HG02981 (cell line): ENCODE data around the gene ZNF75A.
"Not testable (repeated sequence)": the region's sequence is repeated elsewhere in the genome, so short reads cannot be mapped to it uniquely, and the experiment has no call there.

Source experiments
- ATAC-seq: cut with Tn5 transposase; IDR thresholded peaks from one replicate; pipeline ENCODE4 v1.9.1; 2021; ENCODE audit warnings: mild to moderate bottlenecking, moderate library complexity; ENCODE audit not compliant: unreplicated experiment

The ZNF75A gene

DNA sequence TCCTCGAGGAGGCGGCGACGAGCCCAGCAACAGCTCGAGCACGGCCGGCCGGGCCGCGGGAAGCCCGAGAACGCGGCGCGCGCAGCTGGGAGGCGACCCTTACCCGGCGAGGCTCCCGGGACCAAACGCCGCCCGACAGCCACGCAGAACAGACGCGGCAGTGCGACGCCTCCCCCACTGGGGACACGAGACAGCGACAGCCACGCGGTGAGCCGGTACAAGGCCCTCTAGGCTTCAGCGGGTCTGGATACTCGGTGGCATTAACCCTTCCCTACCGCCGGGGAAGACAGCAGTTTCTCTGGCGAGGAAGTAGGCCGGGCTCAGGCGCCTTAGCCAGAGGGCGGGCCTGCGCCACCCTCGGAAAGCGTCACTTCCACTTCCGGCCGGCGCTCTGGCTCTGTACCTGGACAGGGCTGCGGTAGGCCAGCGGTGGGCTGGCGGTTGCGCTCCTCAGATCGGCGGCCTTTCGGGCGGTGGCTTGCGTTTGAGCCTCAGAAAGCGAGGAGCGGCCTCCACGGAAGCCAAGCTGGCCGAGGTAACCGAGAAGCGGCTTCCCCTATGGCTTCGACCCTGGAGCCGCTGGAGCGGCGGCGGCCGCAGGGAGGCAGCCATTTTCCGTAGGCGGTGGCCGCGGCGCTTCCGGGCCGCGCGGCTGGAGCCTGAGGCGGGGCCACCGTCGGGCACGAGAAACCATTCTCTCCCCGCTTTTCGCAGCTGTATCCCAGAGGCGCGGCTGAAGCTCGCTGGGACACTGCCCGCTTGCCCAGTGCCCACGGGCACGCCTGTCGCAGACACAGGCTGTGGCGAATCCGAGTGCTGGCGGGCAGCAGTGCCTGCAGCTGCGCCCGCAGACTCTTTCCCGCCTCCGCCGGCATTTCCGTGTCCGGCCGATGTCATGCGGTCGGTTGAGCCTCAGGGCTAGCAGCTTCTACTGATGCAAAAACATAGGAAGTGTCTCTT, at the start of gene ZNF75A, which contains the start of gene TIGD7:
Gene ZNF75A (plus strand): TSS at position 389 of the 960 bp plus-strand sequence. CDS start 2,932 bp downstream, outside the sequence.
Gene TIGD7 (minus strand): TSS at position 322 of the 960 bp plus-strand sequence. CDS start 4,816 bp downstream, outside the sequence.
- peak; percentile 84 for ATAC-seq

DNA sequence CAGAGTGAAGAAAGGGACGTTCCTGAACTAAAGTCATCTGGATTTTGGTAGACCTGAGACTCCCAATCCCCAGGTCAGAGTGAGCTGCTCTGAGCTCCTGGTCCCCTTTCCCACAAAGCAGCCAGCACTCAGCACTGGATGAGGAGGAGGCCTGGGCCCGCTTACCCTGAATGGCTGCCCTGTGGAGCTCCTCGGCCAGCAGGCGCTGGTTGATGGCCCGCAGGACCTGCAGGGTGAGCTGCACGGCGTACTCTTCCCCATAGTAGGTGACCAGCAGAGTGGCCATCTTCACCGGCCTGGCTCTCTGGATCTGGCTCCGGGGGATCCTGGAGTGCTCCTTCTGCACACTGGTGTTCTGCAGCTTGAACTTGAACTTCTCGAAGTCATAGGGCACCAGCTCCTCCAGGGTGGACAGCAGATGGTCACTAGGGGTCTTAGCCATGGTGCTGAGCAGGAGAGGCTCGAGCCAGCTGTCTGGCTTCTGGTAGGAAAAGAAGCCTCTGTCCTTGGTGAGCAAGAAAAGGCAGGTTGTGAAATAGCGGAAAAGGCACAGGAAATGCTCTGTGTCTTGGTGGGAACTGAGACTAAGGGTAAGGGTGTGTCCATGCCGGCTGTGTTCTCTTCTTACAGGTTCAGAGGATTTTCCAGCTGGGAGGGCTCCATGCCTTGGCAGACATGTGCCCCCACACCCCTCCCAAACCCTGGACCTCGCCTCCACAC, 49.0 kb upstream of the ZNF75A start, which contains the start of gene MEFV:
Gene MEFV (minus strand): TSS at position 488 of the 720 bp plus-strand sequence. CDS start 46 bp downstream, at position 442.
- no peak for ATAC-seq

DNA sequence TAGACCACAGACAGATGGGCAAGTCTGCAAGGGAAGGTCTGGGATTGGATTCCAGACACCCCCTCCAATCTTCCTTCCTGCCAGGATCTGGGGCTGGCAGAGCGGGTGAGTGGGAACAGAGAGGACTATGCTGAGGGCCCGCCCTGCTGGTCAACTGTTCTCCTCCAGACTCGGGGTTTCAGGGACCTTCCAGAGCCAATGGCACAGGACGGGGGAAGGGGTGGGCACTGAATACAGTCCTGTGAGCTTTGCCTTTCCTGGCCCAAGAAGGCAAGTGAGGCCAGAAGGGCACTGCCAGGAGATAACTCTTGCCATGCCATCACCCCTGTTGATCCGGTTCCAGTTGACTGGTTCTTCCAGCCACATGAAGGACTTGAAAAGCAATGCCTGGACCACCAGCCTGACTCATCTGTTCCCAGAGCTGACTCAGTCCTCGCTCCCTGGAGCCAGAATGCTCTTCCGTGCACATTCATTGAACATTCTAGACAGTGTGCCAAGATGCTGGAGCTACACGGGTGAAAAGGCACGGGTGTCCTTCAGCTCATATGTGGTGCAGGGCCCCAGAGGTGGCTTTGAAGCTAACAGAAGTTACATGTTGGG, 48.3 kb upstream of the ZNF75A start:
- no peak for ATAC-seq

DNA sequence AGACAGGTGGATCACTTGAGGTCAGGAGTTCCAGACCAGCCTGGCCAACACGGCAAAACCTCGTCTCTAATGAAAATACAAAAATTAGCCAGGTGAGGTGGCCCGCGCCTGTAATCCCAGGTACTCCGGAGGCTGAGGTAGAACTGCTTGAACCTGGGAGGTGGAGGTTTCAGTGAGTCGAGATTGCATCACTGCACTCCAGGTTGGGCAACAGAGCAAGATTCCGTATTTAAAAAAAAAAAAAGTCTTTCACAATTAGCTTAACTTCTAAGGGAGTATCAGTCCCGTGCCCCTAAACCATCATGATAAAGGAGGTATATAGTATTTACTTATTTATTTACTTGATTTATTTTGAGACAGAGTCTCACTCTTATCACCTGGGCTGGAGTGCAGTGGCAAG, 45.5 kb upstream of the ZNF75A start:
- ATAC-seq = no peak

DNA sequence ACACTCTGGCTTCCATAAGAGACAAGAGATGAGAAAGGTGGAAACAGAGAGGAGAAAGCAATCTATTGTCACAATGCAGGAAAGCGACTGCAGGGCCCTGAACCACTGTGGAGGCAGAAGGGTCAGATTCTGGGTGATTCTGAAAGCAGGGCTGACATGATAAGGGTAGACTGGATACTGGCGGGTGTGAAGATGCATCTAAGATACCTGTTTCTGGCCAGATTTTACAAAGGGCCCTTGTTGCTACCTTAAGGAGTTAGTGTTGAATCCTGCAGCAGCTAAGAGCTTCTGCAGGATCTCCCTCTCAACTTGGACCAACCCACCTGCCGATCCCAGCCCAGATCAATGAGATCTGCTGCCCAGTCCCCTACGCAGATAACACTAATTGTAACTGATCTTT, 42.8 kb upstream of the ZNF75A start:
- ATAC-seq = no peak

DNA sequence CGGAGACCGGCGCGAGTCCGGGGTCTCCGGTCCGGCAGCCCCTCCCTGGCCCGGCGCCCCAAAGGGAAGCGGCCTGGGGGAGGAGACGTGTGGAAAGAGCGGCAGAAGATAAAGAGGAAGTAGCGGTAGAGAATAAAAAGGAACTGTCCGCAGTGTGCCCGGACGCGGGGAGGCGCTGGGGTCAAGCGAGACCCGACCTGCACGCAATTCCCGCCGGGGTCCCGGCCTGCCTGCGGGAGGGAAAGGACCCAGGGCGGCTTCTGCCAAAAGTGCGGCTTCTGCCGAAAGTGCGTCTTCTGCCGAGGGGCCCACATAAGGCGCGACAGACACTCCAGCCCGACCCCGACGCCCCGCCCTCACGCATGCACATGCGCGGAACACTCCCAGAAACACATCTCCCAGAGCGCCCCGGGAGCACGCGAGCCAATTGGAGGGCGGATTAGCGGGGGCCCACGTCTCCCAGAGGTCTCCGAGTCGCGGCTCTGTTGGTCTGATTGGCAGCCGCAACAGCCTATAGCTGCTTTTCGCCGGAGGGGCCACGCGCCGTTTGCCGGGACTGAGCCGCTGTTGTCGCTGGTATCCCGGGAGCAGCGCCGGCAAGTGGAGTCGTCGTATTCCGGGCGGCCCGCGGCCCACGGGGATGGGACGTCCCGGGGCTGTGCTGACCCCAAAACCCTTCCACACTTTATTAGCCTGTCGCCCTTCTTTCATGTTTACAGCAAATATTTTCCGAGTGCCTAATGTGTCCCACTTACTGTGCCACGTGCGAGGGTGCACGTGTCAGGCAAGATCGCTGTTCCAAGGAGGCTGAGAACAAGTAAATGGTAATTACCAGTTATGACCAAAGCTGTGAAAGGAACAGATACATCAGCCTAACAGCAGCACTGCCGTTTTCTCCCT, 40.9 kb upstream of the ZNF75A start:
- peak; percentile 79 for ATAC-seq

DNA sequence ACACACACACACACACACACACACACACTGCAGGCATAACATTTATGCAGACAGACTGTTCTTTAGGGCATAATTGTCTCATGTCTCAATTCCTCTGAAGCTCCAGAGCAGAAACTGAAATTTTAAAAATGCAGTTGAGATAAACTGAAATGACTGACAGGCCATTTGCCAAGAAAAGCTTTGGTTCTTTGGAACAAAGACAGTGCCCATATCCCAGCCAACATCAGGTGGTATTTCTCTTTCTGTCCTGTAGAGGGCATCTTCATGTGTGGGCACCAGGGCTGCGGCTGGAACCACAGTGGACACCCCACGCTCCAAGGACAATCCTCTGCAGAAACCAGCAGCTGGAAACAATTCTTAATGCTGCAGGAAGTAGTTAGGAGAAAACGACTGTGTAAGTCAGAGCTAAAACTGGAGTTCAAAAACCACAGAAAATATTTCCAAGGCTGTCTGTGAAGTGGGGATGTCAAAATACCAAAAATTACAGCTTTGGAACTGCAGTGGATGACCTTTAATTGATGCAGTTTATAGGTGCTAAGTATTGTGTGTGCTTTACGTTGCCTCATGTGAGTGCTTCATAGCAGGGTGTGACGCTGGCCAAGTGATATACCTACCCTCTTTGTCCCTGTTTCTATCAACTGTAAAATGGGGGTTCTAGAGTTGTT, 38.3 kb upstream of the ZNF75A start:
- no peak for ATAC-seq

DNA sequence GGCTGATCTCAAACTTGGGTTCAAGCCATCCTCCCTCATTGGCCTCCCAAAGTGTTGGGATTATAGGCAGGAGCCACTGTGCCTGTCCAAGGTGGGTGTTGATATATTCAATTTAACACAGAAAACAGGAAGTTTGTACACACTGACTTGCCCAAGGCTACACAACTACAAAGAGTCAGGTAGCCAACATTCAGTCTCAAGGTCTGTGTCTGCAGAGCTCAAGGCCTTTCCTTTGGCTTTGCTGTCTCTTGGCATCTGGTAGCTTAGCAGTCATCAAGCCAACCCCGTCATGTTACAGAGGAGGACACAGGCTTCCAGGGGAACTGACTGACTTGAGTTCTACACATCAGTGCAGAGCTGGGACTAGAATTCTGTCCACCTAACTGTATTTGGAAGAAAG, 37.0 kb upstream of the ZNF75A start:
- ATAC-seq = no peak

DNA sequence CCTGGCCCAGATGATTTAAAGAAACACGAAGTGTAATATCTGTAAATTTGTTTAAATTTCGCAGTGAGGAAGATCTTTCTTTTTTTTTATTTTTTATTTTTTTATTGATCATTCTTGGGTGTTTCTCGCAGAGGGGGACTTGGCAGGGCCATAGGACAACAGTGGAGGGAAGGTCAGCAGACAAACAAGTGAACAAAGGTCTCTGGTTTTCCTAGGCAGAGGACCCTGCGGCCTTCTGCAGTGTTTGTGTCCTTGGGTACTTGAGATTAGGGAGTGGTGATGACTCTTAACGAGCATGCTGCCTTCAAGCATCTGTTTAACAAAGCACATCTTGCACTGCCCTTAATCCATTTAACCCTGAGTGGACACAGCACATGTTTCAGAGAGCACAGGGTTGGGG, 34.6 kb upstream of the ZNF75A start:
- ATAC-seq = not testable (repeated sequence)

DNA sequence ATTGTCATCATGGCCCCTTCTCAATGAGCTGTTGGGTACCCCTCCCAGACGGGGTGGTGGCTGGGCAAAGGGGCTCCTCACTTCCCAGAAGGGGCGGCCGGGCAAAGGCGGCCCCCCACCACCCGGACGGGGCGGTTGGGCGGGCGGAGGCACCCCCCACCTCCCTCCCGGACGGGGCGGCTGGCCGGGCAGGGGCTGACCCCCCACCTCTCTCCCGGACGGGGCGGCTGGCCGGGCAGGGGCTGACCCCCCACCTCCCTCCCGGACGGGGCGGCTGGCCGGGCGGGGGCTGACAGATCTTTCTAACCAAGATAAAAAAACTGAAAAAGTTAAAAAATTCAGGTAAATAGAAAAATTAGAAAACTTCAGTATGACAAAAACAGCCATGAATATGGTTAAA, 34.0 kb upstream of the ZNF75A start:
- not testable (repeated sequence) for ATAC-seq

DNA sequence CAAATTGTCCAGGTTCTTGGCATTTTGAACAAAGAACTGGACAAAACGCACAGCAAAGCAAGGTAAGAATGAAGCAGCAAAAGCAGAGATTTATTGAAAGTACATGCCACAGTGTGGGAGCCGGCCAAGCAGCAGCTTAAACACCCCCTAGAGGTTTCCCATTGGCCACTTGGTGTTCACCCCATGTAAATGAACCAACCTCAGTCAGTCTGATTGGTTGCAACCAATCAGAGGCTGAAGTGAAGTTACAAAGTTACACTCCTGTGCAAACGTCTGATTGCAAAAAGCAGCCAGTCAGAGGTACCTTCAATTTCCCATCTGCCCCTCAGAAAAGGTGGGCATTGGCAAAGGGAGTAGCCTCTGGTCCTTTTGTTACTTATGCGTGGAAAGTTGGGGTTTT, 30.8 kb upstream of the ZNF75A start:
- no peak for ATAC-seq

DNA sequence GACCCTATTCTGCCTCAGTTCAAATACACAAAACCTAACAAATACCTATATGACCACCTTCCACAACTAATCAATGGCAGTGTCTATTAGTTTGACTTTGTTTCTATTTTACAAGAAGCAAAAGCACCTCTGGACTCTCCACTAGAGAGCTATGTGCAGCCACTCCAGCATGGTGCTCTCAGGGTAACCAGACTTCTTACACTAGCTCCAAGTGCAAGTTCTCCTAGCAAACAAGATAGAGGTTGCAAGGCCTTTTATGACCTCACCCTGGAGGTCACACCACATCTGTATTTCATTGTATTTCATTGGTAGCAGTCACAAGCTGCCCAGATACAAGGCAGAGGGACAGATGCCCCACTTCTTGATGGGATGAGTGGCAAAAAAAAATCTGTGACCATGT, 30.4 kb upstream of the ZNF75A start:
- no peak for ATAC-seq

DNA sequence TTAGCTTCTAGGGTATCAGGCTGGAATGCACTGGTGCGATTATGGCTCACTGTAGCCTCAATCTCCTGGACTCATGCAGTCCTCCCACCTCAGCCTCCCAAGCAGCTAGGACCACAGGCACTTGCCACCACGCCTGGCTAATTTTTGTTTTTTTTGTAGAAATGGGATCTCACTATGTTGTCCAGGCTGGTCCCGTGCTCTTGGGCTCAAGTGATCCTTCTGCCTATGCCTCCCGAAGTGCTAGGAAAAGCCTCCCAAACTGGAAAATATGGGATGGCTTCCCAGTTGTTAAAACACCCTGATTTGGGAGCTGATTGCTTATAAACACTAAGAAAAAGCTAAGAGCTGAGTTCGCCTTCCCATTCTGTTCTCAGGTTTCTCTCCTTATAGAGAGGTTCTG, 28.6 kb upstream of the ZNF75A start:
- ATAC-seq = no peak

DNA sequence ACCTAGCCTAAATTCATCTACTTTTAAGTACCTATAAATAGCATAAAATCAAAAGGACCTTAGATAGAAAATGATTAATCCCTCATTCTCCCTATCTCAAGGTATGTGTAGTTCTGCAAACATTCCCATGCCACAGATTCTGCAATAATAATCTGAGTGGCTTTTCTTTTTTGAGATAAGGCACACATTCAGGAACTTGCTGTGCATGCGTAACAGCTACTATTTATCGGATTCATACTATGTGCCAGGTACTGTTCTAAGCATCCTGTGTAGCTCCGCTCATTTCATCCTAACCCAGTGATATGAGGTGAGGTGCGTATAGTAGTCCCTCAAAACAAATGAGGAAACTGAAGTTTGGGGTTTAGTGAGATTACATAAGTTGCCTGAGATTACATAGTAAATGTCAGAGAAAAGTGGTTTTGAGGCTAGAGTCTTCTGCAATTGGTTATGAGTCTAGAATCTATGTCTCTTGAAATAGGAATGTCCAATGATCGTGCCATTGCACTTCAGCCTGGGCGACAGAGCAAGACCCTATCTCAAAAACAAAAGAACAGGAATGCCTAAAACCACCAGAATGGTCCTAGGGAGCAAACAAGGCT, 24.0 kb upstream of the ZNF75A start:
- no peak for ATAC-seq

DNA sequence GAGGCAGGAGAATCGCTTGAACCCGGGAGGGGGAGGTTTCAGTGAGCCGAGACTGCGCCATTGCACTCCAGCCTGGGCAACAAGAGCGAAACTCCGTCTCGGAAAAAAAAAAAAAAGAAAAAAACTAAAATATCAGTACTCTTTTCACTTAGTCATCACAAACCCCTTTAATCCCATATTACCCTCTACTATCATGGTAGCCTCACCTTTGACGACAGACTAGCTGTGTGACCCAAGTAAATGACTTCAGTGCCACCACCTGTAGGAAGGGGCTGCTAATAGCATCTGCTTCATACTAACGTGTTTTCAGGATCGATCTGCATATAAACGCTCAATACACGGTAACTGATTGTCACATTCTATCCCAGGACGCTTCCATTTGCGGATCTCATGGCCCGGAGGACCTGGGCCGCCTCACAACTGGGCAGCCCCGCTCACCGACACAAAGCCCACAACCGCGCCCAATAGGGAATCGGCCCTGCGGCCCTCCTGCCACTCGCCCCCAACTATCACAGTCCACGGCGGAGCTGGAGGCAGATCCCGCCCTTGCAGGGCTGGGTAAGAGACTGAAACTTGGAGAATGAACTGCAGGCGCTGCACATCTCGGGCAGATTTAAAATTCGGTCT, 23.1 kb upstream of the ZNF75A start:
- ATAC-seq = peak; percentile 25

DNA sequence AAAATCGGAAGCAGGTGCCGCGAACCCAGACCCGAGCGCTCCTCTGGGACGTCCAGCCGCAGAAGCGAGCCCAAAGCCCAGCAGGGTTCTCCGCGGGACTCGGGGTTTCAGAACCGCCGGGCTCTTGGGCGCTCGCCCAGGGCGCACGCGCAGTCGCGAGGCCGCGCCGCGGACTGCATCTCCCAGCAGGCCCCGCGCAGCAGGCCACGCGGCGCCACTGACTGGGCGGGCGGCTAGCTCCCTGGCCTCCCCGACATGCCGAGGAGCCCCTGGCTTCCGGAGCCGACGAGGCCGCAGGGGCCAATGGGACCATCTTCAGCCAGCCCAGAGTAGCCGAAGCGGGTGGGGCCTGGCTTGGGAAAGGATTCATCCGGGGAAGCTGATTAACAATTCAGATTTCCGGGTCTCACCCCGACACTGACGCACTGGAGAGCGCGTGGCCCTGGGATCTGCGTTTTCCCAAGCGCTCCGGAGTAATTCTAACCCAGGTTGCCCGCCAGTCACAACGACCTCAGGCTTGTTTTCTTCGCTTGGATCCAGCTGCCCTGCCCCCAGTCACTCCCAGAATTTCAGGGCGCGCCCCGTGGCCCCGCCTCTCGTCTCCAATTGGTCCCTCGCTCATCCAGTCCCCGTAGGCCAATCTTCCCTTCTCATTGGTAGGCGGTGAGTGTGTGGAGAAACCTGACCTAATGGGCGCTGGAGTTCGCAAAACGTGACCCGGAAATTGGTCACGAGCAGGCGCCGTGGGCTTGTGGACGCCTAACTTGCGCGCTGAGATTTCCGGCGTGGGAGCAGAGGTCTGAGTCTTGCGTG, 22.4 kb upstream of the ZNF75A start, which contains the start of gene ZNF263:
Gene ZNF263 (plus strand): TSS at position 762 of the 813 bp plus-strand sequence. CDS start 328 bp downstream, outside the sequence.
- peak; percentile 78 for ATAC-seq

DNA sequence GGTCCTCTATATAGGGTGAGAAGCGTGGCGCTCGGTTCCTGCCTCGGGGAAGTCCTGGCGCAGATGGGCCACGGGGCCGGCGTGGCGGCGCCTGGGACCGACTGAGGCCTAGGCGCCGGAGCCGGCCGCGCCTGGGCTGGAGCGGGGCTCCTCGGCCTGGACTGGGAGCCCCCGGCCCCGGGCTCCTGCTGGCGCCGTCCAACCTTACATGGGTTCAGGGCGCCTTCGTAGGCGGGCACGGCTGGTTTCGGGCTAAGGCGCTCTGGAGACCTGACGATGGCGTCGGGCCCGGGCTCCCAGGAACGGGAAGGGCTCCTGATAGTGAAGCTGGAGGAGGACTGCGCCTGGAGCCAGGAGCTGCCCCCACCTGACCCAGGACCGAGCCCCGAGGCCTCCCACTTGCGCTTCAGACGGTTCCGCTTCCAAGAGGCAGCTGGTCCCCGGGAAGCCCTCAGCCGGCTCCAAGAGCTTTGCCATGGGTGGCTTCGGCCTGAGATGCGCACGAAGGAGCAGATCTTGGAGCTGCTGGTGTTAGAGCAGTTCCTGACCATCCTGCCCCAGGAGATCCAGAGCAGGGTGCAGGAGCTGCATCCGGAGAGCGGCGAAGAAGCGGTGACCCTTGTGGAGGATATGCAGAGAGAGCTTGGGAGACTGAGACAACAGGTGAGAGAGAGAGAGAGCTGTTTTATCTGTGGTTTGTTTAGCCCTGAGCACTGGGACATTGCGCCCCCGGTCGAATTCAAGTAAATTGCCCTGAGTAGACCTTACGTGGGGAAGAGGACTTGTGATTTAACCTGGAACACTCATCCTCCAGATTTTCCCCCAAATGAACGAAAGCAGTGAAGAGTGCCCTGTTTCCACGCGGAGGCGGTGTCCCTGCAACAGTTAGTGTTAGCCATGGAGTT, 21.5 kb upstream of the ZNF75A start:
- no peak for ATAC-seq
